Hepatocyte (in vitro differentiated cells): Measurements from ENCODE around the gene BCAS1.

Experiments used
- EZH2phosphoT487 ChIP-seq: fragments of 200-600 bp; sonication (generic); IDR thresholded peaks from one replicate; pipeline ENCODE4 v1.6.1; 2018; ENCODE audit warnings: antibody characterized with exemption, mild to moderate bottlenecking, low read depth, moderate library complexity; ENCODE audit not compliant: unreplicated experiment, severe bottlenecking
- TF ChIP-seq, protein P1 (sequence below): fragments of 200-600 bp; sonication (generic); IDR thresholded peaks from 2 replicates; pipeline ENCODE4 v1.5.1; 2016; ENCODE audit warnings: antibody characterized with exemption, mild to moderate bottlenecking; ENCODE audit not compliant: poor library complexity

- TF ChIP-seq, protein P1, sequence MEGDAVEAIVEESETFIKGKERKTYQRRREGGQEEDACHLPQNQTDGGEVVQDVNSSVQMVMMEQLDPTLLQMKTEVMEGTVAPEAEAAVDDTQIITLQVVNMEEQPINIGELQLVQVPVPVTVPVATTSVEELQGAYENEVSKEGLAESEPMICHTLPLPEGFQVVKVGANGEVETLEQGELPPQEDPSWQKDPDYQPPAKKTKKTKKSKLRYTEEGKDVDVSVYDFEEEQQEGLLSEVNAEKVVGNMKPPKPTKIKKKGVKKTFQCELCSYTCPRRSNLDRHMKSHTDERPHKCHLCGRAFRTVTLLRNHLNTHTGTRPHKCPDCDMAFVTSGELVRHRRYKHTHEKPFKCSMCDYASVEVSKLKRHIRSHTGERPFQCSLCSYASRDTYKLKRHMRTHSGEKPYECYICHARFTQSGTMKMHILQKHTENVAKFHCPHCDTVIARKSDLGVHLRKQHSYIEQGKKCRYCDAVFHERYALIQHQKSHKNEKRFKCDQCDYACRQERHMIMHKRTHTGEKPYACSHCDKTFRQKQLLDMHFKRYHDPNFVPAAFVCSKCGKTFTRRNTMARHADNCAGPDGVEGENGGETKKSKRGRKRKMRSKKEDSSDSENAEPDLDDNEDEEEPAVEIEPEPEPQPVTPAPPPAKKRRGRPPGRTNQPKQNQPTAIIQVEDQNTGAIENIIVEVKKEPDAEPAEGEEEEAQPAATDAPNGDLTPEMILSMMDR, result no peak
- TF ChIP-seq EZH2phosphoT487, result no peak
Measured at GRCh38 chr20:54021446-54022235, 48.8 kb downstream of the BCAS1 start.
